Transverse colon (tissue), 3 donors: ENCODE data around the gene RALGAPA2.

ENCODE experiments used
- EP300 ChIP-seq: sonication (generic); formaldehyde crosslinking; IDR thresholded peaks from one replicate; pipeline ENCODE4 v1.6.1; 2017; ENCODE audit warnings: antibody characterized with exemption, low read depth
- POLR2A ChIP-seq: fragments of 450-650 bp; IDR thresholded peaks from one replicate; pipeline ENCODE4 v1.6.1; 2016; ENCODE audit warnings: antibody characterized with exemption, mild to moderate bottlenecking, moderate library complexity
- POLR2AphosphoS5 ChIP-seq, 3 donors: sonication (generic); formaldehyde crosslinking; IDR thresholded peaks; one replicate each; pipeline ENCODE4 v1.6.1; 2016; ENCODE audit warnings: antibody characterized with exemption in 3 of 3

GRCh38 chr20:20603339-20603990 is 109.0 kb downstream of the RALGAPA2 start:
- TF ChIP-seq POLR2AphosphoS5 (IDR thresholded peaks at IDR 0.05) = no peak
- no peak for TF ChIP-seq POLR2A
- TF ChIP-seq EP300 = no peak
